Retinal pigment epithelial cell (primary cell): Measurements from ENCODE around the gene CIC.
"Not testable (repeated sequence)": the region's sequence is repeated elsewhere in the genome, so short reads cannot be mapped to it uniquely, and the experiment has no call there.

Source experiments
- DNase-seq: peaks from one replicate; pipeline ENCODE4 v3.0.0-alpha.2; 2010; ENCODE audit warnings: low read depth
- H3K4me3 ChIP-seq: 2 replicates; pipeline ENCODE4 v1.5.1; 2011; ENCODE audit warnings: mild to moderate bottlenecking, low read length, control low read depth, moderate library complexity
- CTCF ChIP-seq: conservative IDR thresholded peaks from 2 replicates; pipeline ENCODE4 v1.5.1; 2011; ENCODE audit warnings: low read depth, low read length, control low read depth, inconsistent platforms

The CIC gene

GRCh38 chr19:42334697-42335373 is 65.8 kb downstream of the CIC start:
- no peak overlapping the region for H3K4me3 ChIP-seq
- no peak for DNase-seq
- no peak for TF ChIP-seq CTCF

- H3K4me3 ChIP-seq: no peak overlapping the region
- TF ChIP-seq CTCF: no peak
- no peak for DNase-seq
Measured at GRCh38 chr19:42335374-42335936, 66.4 kb downstream of the CIC start.

- H3K4me3 ChIP-seq: no peak overlapping the region
- DNase-seq: no peak
- TF ChIP-seq CTCF: no peak
Measured at GRCh38 chr19:42335971-42336370, 66.9 kb downstream of the CIC start.

- not testable (repeated sequence) for H3K4me3 ChIP-seq, DNase-seq
Measured at GRCh38 chr19:42339126-42339860, 70.2 kb downstream of the CIC start.

- H3K4me3 ChIP-seq, DNase-seq: not testable (repeated sequence)
Measured at GRCh38 chr19:42339922-42340321, 70.9 kb downstream of the CIC start.

- DNase-seq: no peak
Measured at GRCh38 chr19:42343344-42344110, 74.5 kb downstream of the CIC start.

GRCh38 chr19:42344336-42344893 is 75.4 kb downstream of the CIC start:
- DNase-seq: no peak
- H3K4me3 ChIP-seq: no peak overlapping the region
- no peak for TF ChIP-seq CTCF

More at GRCh38 chr19:42343344-42344110, 74.5 kb downstream of the CIC start:
- no peak overlapping the region for H3K4me3 ChIP-seq
- peak; percentile 37 for TF ChIP-seq CTCF
